Activated naive CD4-positive, alpha-beta T cell treated with anti-CD3 and anti-CD28 coated beads, Interleukin-2, amount 50 U/mL, for 72 hours (primary cell): Measurements from ENCODE around the gene C2orf80. TPM values are rescaled to one million over a fixed set of nuclear protein-coding genes. Genes with fewer than 3 reads are reported as not detected.
"Not testable (repeated sequence)": the region's sequence is repeated elsewhere in the genome, so short reads cannot be mapped to it uniquely, and the experiment has no call there.

ENCODE experiments used
- ATAC-seq, 2 donors: fragments of 150-1000 bp; cut with Tn5 transposase; 2 replicates each; pipeline ENCODE4 v1.10.0; 2021; ENCODE audit warnings: mild to moderate bottlenecking in 2 of 2, moderate library complexity in 2 of 2
- DNase-seq, 2 donors: peaks; one replicate each; pipeline ENCODE4 v3.0.0; 2021 to 2022; ENCODE audit warnings: low spot score in 2 of 2
- H3K27ac Mint-ChIP-seq, 2 donors: one replicate each; pipeline ENCODE4 v1.8.0; 2022; ENCODE audit warnings: mild to moderate bottlenecking in 2 of 2, mixed read lengths in 2 of 2
- H3K36me3 Mint-ChIP-seq, 2 donors: one replicate each; pipeline ENCODE4 v1.8.0; 2022; ENCODE audit warnings: mixed read lengths in 2 of 2
- H3K9me3 Mint-ChIP-seq, 2 donors: one replicate each; pipeline ENCODE4 v1.8.0; 2022; ENCODE audit warnings: mixed read lengths in 2 of 2
- total RNA-seq, 2 donors: library from RNA; stranded (reverse); gene quantifications; one replicate each; pipeline ENCODE4 v1.2.3, GENCODE V29; 2022

Gene C2orf80
- not detected for total RNA-seq

DNA sequence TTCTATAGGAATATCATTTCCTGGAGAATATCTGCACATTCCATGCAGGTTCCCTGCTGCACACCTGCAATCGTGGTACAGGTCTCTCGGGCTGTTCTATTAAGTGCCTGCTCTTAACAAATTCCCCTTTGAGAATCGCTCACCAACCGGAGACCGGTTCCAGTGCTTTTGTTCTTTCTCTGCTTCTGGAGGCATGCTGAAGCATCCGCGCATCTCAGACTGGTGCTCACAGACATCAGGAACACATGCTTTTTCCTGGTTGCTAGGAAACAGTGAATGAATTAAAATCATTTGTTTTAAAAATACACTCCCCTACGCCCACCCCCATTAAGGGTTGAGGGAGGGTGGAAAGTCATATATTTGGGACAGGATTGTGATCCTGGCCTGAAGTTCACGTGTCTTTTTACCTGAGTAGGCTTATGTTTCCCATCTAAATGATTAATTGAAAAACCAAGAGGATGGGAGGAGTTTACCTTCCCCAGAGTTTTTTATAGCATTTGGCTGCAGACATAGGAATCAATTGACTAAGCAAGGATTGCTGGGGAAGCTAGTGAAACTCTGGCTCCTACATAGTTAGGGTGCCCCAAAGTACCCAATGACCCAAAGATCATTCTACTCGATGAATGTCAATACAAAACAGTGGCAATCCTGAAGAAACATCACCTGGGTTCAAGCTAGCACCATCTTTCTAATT lies at the start of gene C2orf80:
Gene C2orf80, minus strand, starts transcription at position 221 of the 694 bp plus-strand sequence. CDS start 3,044 bp downstream, outside the sequence.
- Mint-ChIP-seq H3K27ac (no peak within 1 kb of the TSS), H3K36me3 (no peaks in the 10 kb centered on the region), H3K9me3 (no peaks in the 10 kb centered on the region)
- ATAC-seq (no peak), DNase-seq (no peak)

GRCh38 chr2:208235860-208236259 lies 46.0 kb upstream of the C2orf80 start:
- peaks cover 5 to 15% of the 10 kb centered on the region in 2 donors for H3K9me3 Mint-ChIP-seq
- no peak overlapping the region for H3K27ac Mint-ChIP-seq
- H3K36me3 Mint-ChIP-seq, result peaks cover 15 to 24% of the 10 kb centered on the region in 2 donors
- ATAC-seq (no peak), DNase-seq (no peak)

- DNase-seq, result no peak
- no peak for ATAC-seq
- Mint-ChIP-seq H3K27ac (no peak overlapping the region), H3K36me3 (peaks cover 13 to 22% of the 10 kb centered on the region in 2 donors), H3K9me3 (peaks cover 5 to 19% of the 10 kb centered on the region in 2 donors)
These were observed 45.0 kb upstream of the C2orf80 start for GRCh38 chr2:208234786-208235185.

- ATAC-seq, result no peak
- Mint-ChIP-seq H3K27ac (no peak overlapping the region), H3K36me3 (peaks cover 0 to 6% of the 10 kb centered on the region in 2 donors)
These were observed 38.6 kb upstream of the C2orf80 start for GRCh38 chr2:208228476-208228875.

GRCh38 chr2:208227581-208228232 lies 37.9 kb upstream of the C2orf80 start:
- Mint-ChIP-seq H3K36me3 (peaks cover 0 to 6% of the 10 kb centered on the region in 2 donors), H3K27ac (no peak overlapping the region), H3K9me3 (peaks cover 5 to 9% of the 10 kb centered on the region in 2 donors)
- no peak for ATAC-seq
- DNase-seq, result no peak

More at GRCh38 chr2:208228476-208228875, 38.6 kb upstream of the C2orf80 start:
- peaks cover 5 to 9% of the 10 kb centered on the region in 2 donors for H3K9me3 Mint-ChIP-seq
- DNase-seq, result no peak

GRCh38 chr2:208224802-208225201 lies 35.0 kb upstream of the C2orf80 start:
- DNase-seq, result no peak
- Mint-ChIP-seq H3K27ac (no peak overlapping the region), H3K9me3 (peaks cover 0 to 13% of the 10 kb centered on the region in 2 donors), H3K36me3 (no peaks in the 10 kb centered on the region)
- no peak for ATAC-seq

- no peaks in the 10 kb centered on the region for H3K36me3 Mint-ChIP-seq
- ATAC-seq, result no peak
These were observed 32.5 kb upstream of the C2orf80 start for GRCh38 chr2:208222351-208222750.

GRCh38 chr2:208221873-208222272 lies 32.0 kb upstream of the C2orf80 start:
- peaks cover 0 to 17% of the 10 kb centered on the region in 2 donors for H3K9me3 Mint-ChIP-seq

More at GRCh38 chr2:208222351-208222750, 32.5 kb upstream of the C2orf80 start:
- peak overlapping the region in 1 of 2 donors; percentile 8 for H3K27ac Mint-ChIP-seq
- DNase-seq, result no peak
- H3K9me3 Mint-ChIP-seq, result peaks cover 0 to 17% of the 10 kb centered on the region in 2 donors

DNA sequence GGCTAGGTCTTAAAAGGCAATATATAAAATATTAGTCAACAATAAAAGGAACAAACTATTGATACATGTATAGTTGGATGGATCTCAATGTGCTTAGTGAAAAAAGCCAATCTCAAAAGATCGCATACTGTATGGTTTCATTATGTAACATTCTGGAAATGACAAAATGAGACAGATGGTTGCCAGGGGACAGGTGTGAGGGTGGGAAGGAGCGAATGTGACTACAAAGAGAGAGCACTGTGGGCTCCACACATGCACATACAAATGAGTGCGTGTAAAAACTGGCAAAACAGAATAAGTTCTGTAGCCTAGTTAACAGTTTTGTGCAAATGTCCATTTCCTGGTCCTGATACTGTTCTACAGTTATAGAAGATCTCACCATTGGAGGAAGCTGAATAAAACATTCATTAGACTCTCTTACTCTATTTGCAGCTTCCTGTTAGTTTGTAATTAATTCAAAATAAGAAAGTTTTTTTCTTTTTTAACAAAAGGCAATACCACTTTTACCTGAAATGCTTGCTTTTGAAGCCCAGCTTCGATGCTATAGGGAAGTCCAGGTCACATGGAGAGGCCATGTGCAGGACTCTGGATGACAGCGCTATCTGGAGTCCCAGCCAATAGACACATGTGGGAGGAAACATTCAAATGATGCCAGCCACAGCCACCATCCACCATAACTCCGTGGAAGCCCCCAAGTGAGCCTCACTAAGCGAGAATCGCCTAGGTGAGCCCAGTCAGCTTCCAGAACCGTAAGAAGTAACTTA lies 21.0 kb upstream of the C2orf80 start:
- no peak for DNase-seq
- H3K27ac Mint-ChIP-seq, result no peak overlapping the region
- no peak for ATAC-seq
- no peaks in the 10 kb centered on the region for H3K36me3 Mint-ChIP-seq
- H3K9me3 Mint-ChIP-seq, result no peaks in the 10 kb centered on the region

More at GRCh38 chr2:208221873-208222272, 32.0 kb upstream of the C2orf80 start:
- H3K27ac Mint-ChIP-seq, DNase-seq, H3K36me3 Mint-ChIP-seq, ATAC-seq: not testable (repeated sequence)

DNA sequence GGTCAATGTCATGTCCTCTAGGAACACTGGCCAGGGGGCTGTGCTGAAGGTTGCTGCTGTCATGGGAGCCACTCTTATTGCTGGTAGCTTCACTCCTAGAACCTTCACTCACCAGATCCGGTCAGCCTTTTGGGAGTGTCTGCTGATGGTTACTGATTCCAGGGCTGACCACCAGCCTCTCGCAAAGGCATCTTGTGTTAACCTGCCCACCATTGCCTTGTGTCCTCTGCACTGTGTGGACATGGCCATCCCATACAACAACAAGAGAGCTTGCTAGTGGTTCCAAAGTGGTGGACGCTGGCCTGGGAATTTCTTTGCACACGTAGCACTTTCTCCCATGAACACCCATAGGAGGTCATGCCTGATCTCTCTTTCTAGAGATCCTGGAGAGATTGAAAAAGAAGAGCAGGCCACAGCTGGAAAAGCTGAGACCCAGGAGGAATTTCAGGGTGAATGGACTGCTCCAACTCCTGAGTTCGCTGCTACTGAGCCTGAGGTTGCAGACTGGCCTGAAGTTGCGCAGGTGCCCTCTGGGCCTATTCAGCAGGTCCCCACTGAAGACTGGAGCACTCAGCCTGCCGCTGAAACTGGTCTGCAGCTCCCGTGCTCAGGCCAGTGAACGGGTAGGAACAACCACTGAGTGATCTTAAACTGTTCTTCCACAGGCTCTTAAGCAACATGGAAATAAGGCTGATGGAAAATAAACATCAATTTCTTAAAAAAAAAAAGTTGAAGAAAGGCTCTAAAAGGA lies 18.7 kb upstream of the C2orf80 start:
- Mint-ChIP-seq H3K9me3 (no peaks in the 10 kb centered on the region), H3K27ac (no peak overlapping the region), H3K36me3 (no peaks in the 10 kb centered on the region)
- no peak for ATAC-seq
- no peak for DNase-seq

GRCh38 chr2:208207769-208208168 lies 17.9 kb upstream of the C2orf80 start:
- Mint-ChIP-seq H3K36me3 (no peaks in the 10 kb centered on the region), H3K9me3 (no peaks in the 10 kb centered on the region), H3K27ac (no peak overlapping the region)
- DNase-seq (no peak), ATAC-seq (no peak)

- no peaks in the 10 kb centered on the region for H3K36me3 Mint-ChIP-seq
- DNase-seq (no peak), ATAC-seq (no peak)
- H3K27ac Mint-ChIP-seq, result peak overlapping the region; percentile 18 to 29
- H3K9me3 Mint-ChIP-seq, result no peaks in the 10 kb centered on the region
These were observed 14.3 kb upstream of the C2orf80 start for GRCh38 chr2:208204166-208204565.

DNA sequence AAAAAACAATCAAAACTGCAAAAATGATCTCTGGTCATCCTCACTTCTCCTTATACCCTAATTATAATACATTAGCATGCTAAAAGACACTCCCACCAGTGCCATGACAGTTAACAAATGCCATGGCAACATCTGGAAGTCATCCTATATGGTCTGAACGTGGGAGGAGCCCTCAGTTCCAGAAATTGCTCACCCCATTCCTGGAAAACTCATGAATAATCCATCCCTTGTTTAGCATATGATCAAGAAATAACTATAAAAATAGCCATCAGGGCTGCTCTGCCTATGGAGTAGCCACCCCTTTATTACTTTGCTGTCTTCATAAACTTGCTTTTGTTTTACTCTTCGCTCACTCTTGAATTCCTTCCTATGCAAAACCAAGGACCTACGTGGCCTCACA lies 5.7 kb upstream of the C2orf80 start:
- ATAC-seq (no peak), DNase-seq (no peak)
- Mint-ChIP-seq H3K27ac (no peak overlapping the region), H3K36me3 (no peaks in the 10 kb centered on the region), H3K9me3 (no peaks in the 10 kb centered on the region)

DNA sequence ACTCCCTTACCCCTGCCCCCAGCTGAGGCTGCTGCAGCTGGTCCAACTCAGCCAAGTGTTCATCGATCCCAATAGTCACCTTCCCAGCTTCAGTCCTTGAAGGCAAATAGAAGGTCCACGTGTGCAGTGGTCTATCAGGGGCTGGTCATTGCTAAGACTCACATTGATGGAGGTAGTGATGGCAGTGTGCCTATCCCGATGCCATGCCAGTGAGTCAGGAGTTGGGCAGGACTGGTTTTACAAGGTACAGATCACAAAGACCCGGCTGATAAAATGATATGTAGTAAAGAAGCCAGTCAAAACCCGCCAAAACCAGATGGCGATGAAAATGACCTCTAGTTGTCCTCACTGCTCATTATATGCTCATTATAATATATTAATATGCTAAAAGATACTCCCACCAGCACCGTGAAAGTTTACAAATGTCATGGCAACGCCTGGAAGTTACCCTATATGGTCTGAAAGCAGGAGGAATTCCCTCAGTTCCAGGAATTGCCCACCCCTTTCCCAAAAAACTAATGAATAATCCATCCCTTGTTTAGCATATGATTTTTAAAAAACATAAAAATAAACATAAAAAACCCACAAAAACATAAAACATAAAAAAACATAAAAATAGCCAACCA lies 2.9 kb upstream of the C2orf80 start:
- no peak overlapping the region for H3K27ac Mint-ChIP-seq
- H3K9me3 Mint-ChIP-seq, result no peaks in the 10 kb centered on the region
- no peak for ATAC-seq
- DNase-seq, result no peak
- no peaks in the 10 kb centered on the region for H3K36me3 Mint-ChIP-seq

DNA sequence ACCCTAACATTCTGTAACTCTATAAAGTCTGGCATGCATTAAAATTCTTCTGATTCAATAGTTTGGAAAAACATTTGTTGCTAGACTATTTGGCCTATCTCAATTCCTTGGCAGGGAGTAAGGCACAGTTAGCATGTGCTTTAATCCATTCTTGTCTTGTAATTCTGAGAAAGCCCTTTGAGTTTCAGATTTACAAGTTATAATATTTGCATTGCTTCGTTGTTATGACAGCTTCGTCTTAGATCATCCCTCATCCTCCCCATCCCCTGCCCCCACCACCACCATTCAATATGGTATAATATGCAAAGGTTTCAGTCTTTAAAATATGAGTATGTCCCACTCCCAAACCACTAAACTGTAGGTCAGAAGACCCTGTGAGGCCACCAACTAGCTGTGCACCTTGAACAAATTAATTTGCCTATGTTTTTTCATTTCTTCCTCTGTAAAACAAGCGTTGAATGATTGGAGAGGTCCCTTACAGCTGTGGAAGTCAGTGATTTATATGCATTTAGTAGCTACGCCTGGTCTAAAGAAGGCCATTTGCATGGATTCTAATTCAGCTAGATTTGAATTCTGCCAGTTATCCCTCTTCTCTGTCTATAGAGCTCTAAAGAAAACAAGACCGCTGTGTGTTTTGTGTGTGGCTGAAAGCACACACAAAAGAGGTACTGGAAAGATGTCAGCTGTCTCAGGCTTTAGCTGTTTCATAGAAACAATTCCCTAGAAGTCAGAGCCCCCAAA lies 591 bp downstream of the C2orf80 start:
- no peaks in the 10 kb centered on the region for H3K36me3 Mint-ChIP-seq
- no peak for DNase-seq
- ATAC-seq, result no peak
- H3K9me3 Mint-ChIP-seq, result no peaks in the 10 kb centered on the region
- no peak overlapping the region for H3K27ac Mint-ChIP-seq
